HepG2 (cell line): ENCODE results near the gene C19orf73. TPM values are rescaled to one million over a fixed set of nuclear protein-coding genes. Genes with fewer than 3 reads are reported as not detected.

Source experiments
- BRCA1 ChIP-seq: sonication (generic); formaldehyde crosslinking; IDR thresholded peaks from 2 replicates; pipeline ENCODE4 v1.4.0; 2020; ENCODE audit warnings: missing genetic modification reagents
- HMGA1 ChIP-seq: sonication (generic); formaldehyde crosslinking; conservative IDR thresholded peaks from 2 replicates; pipeline ENCODE4 v1.4.0; 2020; ENCODE audit warnings: missing genetic modification reagents
- JDP2 ChIP-seq: sonication (generic); formaldehyde crosslinking; IDR thresholded peaks from 2 replicates; pipeline ENCODE4 v1.8.1; 2022; ENCODE audit warnings: missing genetic modification reagents, borderline replicate concordance
- MAZ ChIP-seq, 2 experiments: sonication (generic) in 1 of 2; formaldehyde crosslinking in 1 of 2; IDR thresholded peaks; 2 replicates each; pipeline versions ENCODE4 v1.5.0 to v1.6.1; 2012 to 2020; ENCODE audit warnings: low read depth in 2 of 2, mild to moderate bottlenecking in 2 of 2, borderline replicate concordance in 1 of 2, improper control_type of control experiment in 1 of 2, low read length in 1 of 2, missing genetic modification reagents in 1 of 2, moderate library complexity in 1 of 2
- NCOA2 ChIP-seq: sonication (generic); formaldehyde crosslinking; IDR thresholded peaks from 2 replicates; pipeline ENCODE4 v1.8.0; 2022; ENCODE audit warnings: inconsistent platforms
- SP5 ChIP-seq: IDR thresholded peaks from 2 replicates; pipeline ENCODE4 v1.6.1; 2016; ENCODE audit warnings: low read depth, borderline replicate concordance
- THAP7 ChIP-seq: sonication (generic); formaldehyde crosslinking; IDR thresholded peaks from 2 replicates; pipeline ENCODE4 v1.8.1; 2023; ENCODE audit warnings: mild to moderate bottlenecking, missing genetic modification reagents
- ZBTB8A ChIP-seq: sonication (generic); formaldehyde crosslinking; IDR thresholded peaks from 2 replicates; pipeline ENCODE4 v1.4.0; 2020; ENCODE audit warnings: mild to moderate bottlenecking, low read depth, missing genetic modification reagents, borderline replicate concordance
- ZNF276 ChIP-seq: sonication (generic); formaldehyde crosslinking; IDR thresholded peaks from 2 replicates; pipeline ENCODE4 v1.4.0; 2020; ENCODE audit warnings: mild to moderate bottlenecking, low read depth, missing genetic modification reagents
- ZNF609 ChIP-seq: sonication (generic); formaldehyde crosslinking; IDR thresholded peaks from 2 replicates; pipeline ENCODE4 v1.4.0; 2020; ENCODE audit warnings: mild to moderate bottlenecking, missing genetic modification reagents, borderline replicate concordance
- ZNF646 ChIP-seq: sonication (generic); formaldehyde crosslinking; IDR thresholded peaks from 2 replicates; pipeline ENCODE4 v1.9.0; 2021; ENCODE audit warnings: mild to moderate bottlenecking, missing genetic modification reagents
- ZNF660 ChIP-seq: sonication (generic); formaldehyde crosslinking; IDR thresholded peaks from 2 replicates; pipeline ENCODE4 v1.5.1; 2020; ENCODE audit warnings: mild to moderate bottlenecking, low read depth, missing genetic modification reagents, borderline replicate concordance
- polyA plus RNA-seq, 8 experiments: library from polyadenylated mRNA; depleted of rRNA in 3 of 8; stranded (reverse) in 7 of 8; unstranded in 1 of 8; fragments of >200 nt; fragmentation: Illumina TruSeq in 4 of 8; extraction: Trizol in 4 of 8; gene quantifications; 2 replicates each; pipeline versions ENCODE4 v1.2.1 to v1.2.3, GENCODE V29; 2011 to 2016; ENCODE audit warnings: low read depth in 4 of 8, missing spikeins in 1 of 8, mixed read lengths in 1 of 8; ENCODE audit not compliant: insufficient read depth in 1 of 8
- total RNA-seq, 5 experiments: library from RNA; depleted of rRNA; stranded (reverse); fragments of >200 nt; fragmentation: Illumina TruSeq; extraction: Trizol; gene quantifications; 2 replicates each; pipeline ENCODE4 v1.2.3, GENCODE V29; 2016; ENCODE audit warnings: low read depth in 1 of 5

Gene C19orf73
- total and polyA plus RNA-seq, 2 of the 13 experiments (the other 11 are each of a cell fraction or from before 2014, with no cell fraction given), result 1.4 to 1.5 TPM

GRCh38 chr19:49125025-49125731 lies 6.2 kb upstream of the C19orf73 start (continued):
- no peak for TF ChIP-seq HMGA1
- no peak for TF ChIP-seq ZBTB8A (CRISPR knock-in tag)
- 0 out of 2 replicates have a peak, but pooled peaks have one; percentile 56 for TF ChIP-seq SP5 (CRISPR knock-in tag)
- TF ChIP-seq ZNF646 (CRISPR knock-in tag), result no peak
- no peak for TF ChIP-seq ZNF276 (CRISPR knock-in tag)
- TF ChIP-seq ZNF660 (CRISPR knock-in tag), result no peak
- no peak for TF ChIP-seq BRCA1 (CRISPR knock-in tag)
- no peak for TF ChIP-seq MAZ (IDR thresholded peaks at IDR 0.05; ENCODE audit: borderline replicate concordance, low read depth, low read length)
- TF ChIP-seq MAZ (CRISPR knock-in tag; IDR thresholded peaks at IDR 0.05; ENCODE audit: low read depth), result 0 out of 2 replicates have a peak, but pooled peaks have one; percentile 24
- no peak for TF ChIP-seq ZNF609
- no peak for TF ChIP-seq NCOA2 (CRISPR knock-in tag)
- no peak for TF ChIP-seq THAP7 (CRISPR knock-in tag)
- TF ChIP-seq JDP2 (CRISPR knock-in tag), result no peak
- TF ChIP-seq, all 625 proteins: peak for 89
